Pancreas (tissue), 10 donors: ENCODE measurements around the gene MAP3K6. TPM values are rescaled to one million over a fixed set of nuclear protein-coding genes. Genes with fewer than 3 reads are reported as not detected.

Experiments used
- ATAC-seq, 4 donors: fragments of 200-7000 bp; cut with Tn5 transposase; one replicate each; pipeline versions ENCODE4 v1.8.0 to v1.9.1; 2020; ENCODE audit warnings: mild to moderate bottlenecking in 4 of 4, moderate library complexity in 4 of 4
- DNase-seq, 6 donors: peaks; one replicate each; pipeline ENCODE4 v3.0.0-alpha.2; 2020
- FAIRE-seq: peaks from 2 replicates; lab custom pipeline; 2012; peaks lifted over from hg19 to GRCh38; lab: Jason Lieb, UNC
- H3K27ac ChIP-seq, 4 donors: fragments of 200-600 bp; sonication (generic); 1 replicate in 3 of 4; 2 replicates in 1 of 4; pipeline versions ENCODE4 v1.5.0 to v1.8.0; 2020
- H3K27me3 ChIP-seq, 4 donors: fragments of 200-600 bp; one replicate each; pipeline ENCODE4 v1.8.0; 2021
- H3K36me3 ChIP-seq, 3 donors: fragments of 200-600 bp; sonication (generic) in 1 of 3; one replicate each; pipeline versions ENCODE4 v1.5.0 to v1.8.0; 2020 to 2021
- H3K4me1 ChIP-seq, 3 donors: fragments of 200-600 bp; one replicate each; pipeline ENCODE4 v1.8.0; 2021
- H3K4me3 ChIP-seq, 4 donors: fragments of 200-600 bp; sonication (generic) in 2 of 4; one replicate each; pipeline versions ENCODE4 v1.5.0 to v1.8.0; 2020 to 2021
- H3K9me3 ChIP-seq, 4 donors: fragments of 200-600 bp; one replicate each; pipeline ENCODE4 v1.8.0; 2021
- CTCF ChIP-seq, 4 donors: fragments of 200-600 bp; sonication (generic) in 3 of 4; IDR thresholded peaks; one replicate each; pipeline versions ENCODE4 v1.5.0 to v1.8.0; 2021; ENCODE audit warnings: antibody characterized with exemption in 4 of 4
- WGBS, 2 donors: extraction: QIAGEN DNeasy Blood & Tissue Kit; methylation state at CpG; one replicate each; pipeline ENCODE4 v1.1.7; 2013; 5-methylcytosine and 5-hydroxymethylcytosine counted together
- intact Hi-C, 3 donors: fragments of 100-400 bp; cut with DNase I; formaldehyde crosslinking; loops; one replicate each; pipeline versions ENCODE4 v1.11.1 to v1.14.2; 2022
- polyA plus RNA-seq, 2 donors: library from polyadenylated mRNA; stranded (reverse); fragments of 200-250 nt; gene quantifications; one replicate each; pipeline ENCODE4 v1.2.3, GENCODE V29; 2013
- total RNA-seq, 6 donors: library from RNA; stranded (reverse); fragmentation: NEBNext Ultra II Directional in 4 of 6; extraction: Animal tissue kit (Norgen Biotek cat#: 25700) in 4 of 6; gene quantifications; one replicate each; pipeline versions ENCODE4 v1.2.1 to v1.2.4, GENCODE V29; 2021 to 2023
- donor health status: healthy with polysubstance abuse.
- donor health status: DM: no; HTN: no; CAD: no; lungs with moderate emphysema.
- donor health status: DM: no; HTN: no; CAD: no.
- donor health status: control.
- donor health status: control.
- donor health status: Bipolar disorder and iron deficiency.
- donor health status: DM: yes; HTN: yes; CAD: no.
- donor health status: DM: no; HTN: no; CAD: no.
- donor health status: DM: no; HTN: no; CAD: no.
- donor health status: DM: yes; HTN: yes; CAD: no.

MAP3K6 gene
- total and polyA plus RNA-seq, 8 donors: 4.7 to 65.7 (median 10.1) TPM

- DNase-seq (no peak), FAIRE-seq (no peak), ATAC-seq (no peak)
- Histone ChIP-seq H3K27ac (no peak overlapping the region), H3K36me3 (no peaks in the 10 kb centered on the region), H3K4me3 (no peak overlapping the region), H3K27me3 (no peaks in the 10 kb centered on the region), H3K4me1 (no peaks in the 10 kb centered on the region), H3K9me3 (no peaks in the 10 kb centered on the region)
- intact Hi-C loops: loop anchor here in 1 of 3 donors (10.0 kb wide), 1 partner anchor 88 kb away; the partner anchor contains the start of gene GPR3
- WGBS, 2 donors: 87 to 89% methylated on average over 11 of the region's 11 CpGs
- TF ChIP-seq CTCF (IDR thresholded peaks at IDR 0.05): no peak
These were observed 59.6 kb downstream of the MAP3K6 start for GRCh38 chr1:27306892-27307761.

- ATAC-seq (no peak), FAIRE-seq (no peak), DNase-seq (no peak)
- H3K9me3 ChIP-seq: no peaks in the 10 kb centered on the region
- 87 to 93% methylated on average over 11 of the region's 11 CpGs for WGBS, 2 donors
- no peak overlapping the region for H3K4me3 ChIP-seq
- no peaks in the 10 kb centered on the region for H3K36me3 ChIP-seq
- H3K27ac ChIP-seq: no peak overlapping the region
- H3K27me3 ChIP-seq: no peaks in the 10 kb centered on the region
- no peaks in the 10 kb centered on the region for H3K4me1 ChIP-seq
- intact Hi-C loops: loop anchor here in 1 of 3 donors (10.0 kb wide), 1 partner anchor 89 kb away; the partner anchor contains the start of gene GPR3
- TF ChIP-seq CTCF (IDR thresholded peaks at IDR 0.05): no peak
These were observed 60.7 kb downstream of the MAP3K6 start for GRCh38 chr1:27306071-27306470.

Other genes with a start within 250 kb of the MAP3K6 start
- 10 to 100 TPM in 4 of 6 donors, 1 to 10 TPM in 2; 8.3 to 20.6 (median 11.1) TPM for gene SLC9A1, start 211.8 kb downstream of the MAP3K6 start, total RNA-seq
- gene SLC9A1, start 211.8 kb downstream of the MAP3K6 start, polyA plus RNA-seq: 10 to 100 TPM in 1 of 2 donors, 1 to 10 TPM in 1; 9.8 to 15.0 TPM
- gene WDTC1, start 132.3 kb downstream of the MAP3K6 start, total RNA-seq: 10 to 100 TPM; 15.6 to 33.2 (median 20.0) TPM
- 10 to 100 TPM; 12.2 to 12.8 TPM for gene WDTC1, start 132.3 kb downstream of the MAP3K6 start, polyA plus RNA-seq
- gene TMEM222, start 44.8 kb downstream of the MAP3K6 start, total RNA-seq: 10 to 100 TPM; 11.9 to 22.1 (median 14.4) TPM
- gene TMEM222, start 44.8 kb downstream of the MAP3K6 start, polyA plus RNA-seq: 10 to 100 TPM; 27.7 to 37.0 TPM
- 100 to 1,000 TPM in 4 of 6 donors, 10 to 100 TPM in 2; 45.8 to 128 (median 104) TPM for gene SYTL1, start 24.9 kb downstream of the MAP3K6 start, total RNA-seq
- 100 to 1,000 TPM; 207 to 254 TPM for gene SYTL1, start 24.9 kb downstream of the MAP3K6 start, polyA plus RNA-seq
- 1 to 10 TPM in 5 of 6 donors, under 1 TPM in 1; 0.39 to 8.5 (median 2.2) TPM for gene FCN3, start 7.9 kb upstream of the MAP3K6 start, total RNA-seq
- 10 to 100 TPM; 16.9 to 19.7 TPM for gene FCN3, start 7.9 kb upstream of the MAP3K6 start, polyA plus RNA-seq
- gene CD164L2, start 16.4 kb upstream of the MAP3K6 start, total RNA-seq: under 1 TPM in 4 of 6 donors, not detected in 2; 0.19 to 0.66 (median 0.44) TPM
- gene CD164L2, start 16.4 kb upstream of the MAP3K6 start, polyA plus RNA-seq: under 1 TPM; 0.54 to 0.76 TPM
- under 1 TPM in 3 of 6 donors, not detected in 3; 0.09 to 0.28 (median 0.21) TPM for gene GPR3, start 25.7 kb upstream of the MAP3K6 start, total RNA-seq
- under 1 TPM; 0.30 to 0.52 TPM for gene GPR3, start 25.7 kb upstream of the MAP3K6 start, polyA plus RNA-seq
- 10 to 100 TPM; 42.2 to 83.2 (median 54.5) TPM for gene WASF2, start 123.2 kb upstream of the MAP3K6 start, total RNA-seq
- 10 to 100 TPM; 13.5 to 16.1 TPM for gene WASF2, start 123.2 kb upstream of the MAP3K6 start, polyA plus RNA-seq
- 10 to 100 TPM; 10.4 to 22.4 (median 13.7) TPM for gene AHDC1, start 237.2 kb upstream of the MAP3K6 start, total RNA-seq
- gene AHDC1, start 237.2 kb upstream of the MAP3K6 start, polyA plus RNA-seq: 10 to 100 TPM; 16.3 to 27.5 TPM